NCI-H2107 (cell line): ENCODE results near the gene KIF20A.
A peak's percentile ranks its signal among the peaks of the same experiment; 100 is the strongest.
"Not testable (repeated sequence)": the region's sequence is repeated elsewhere in the genome, so short reads cannot be mapped to it uniquely, and the experiment has no call there.

Experiments
- DNase-seq: peaks from one replicate; lab custom pipeline; 2025; lab: John Stamatoyannopoulos, UW

Gene KIF20A

GRCh38 chr5:138178516-138179276 is at the start of gene KIF20A, which contains the start of gene BRD8:
Gene KIF20A (plus strand): TSS chr5:138179112. CDS start chr5:138179681, 569 bp downstream.
Gene BRD8 (minus strand): TSS chr5:138178630. CDS start chr5:138178614, 16 bp downstream.
- peak; percentile 77 for DNase-seq

- DNase-seq, result no peak
Measured at GRCh38 chr5:138129347-138129746, 49.6 kb upstream of the KIF20A start.

GRCh38 chr5:138132543-138132942 is 46.4 kb upstream of the KIF20A start:
- DNase-seq, result no peak

- peak; percentile 8 for DNase-seq
Measured at GRCh38 chr5:138138949-138139780, 39.7 kb upstream of the KIF20A start, which contains the start of gene NME5. Gene NME5 (minus strand): TSS chr5:138139428. CDS start chr5:138138780, 648 bp downstream.

- DNase-seq, result no peak
Measured at GRCh38 chr5:138139781-138140090, 39.2 kb upstream of the KIF20A start.

- DNase-seq, result no peak
Measured at GRCh38 chr5:138140268-138140667, 38.6 kb upstream of the KIF20A start.

- DNase-seq, result no peak
Measured at GRCh38 chr5:138141734-138142133, 37.2 kb upstream of the KIF20A start.

GRCh38 chr5:138143578-138143977 is 35.3 kb upstream of the KIF20A start:
- DNase-seq, result not testable (repeated sequence)

- DNase-seq, result no peak
Measured at GRCh38 chr5:138148811-138149210, 30.1 kb upstream of the KIF20A start.

GRCh38 chr5:138149530-138149929 is 29.4 kb upstream of the KIF20A start:
- no peak for DNase-seq

GRCh38 chr5:138155977-138156376 is 22.9 kb upstream of the KIF20A start:
- not testable (repeated sequence) for DNase-seq

- DNase-seq, result no peak
Measured at GRCh38 chr5:138157626-138158025, 21.3 kb upstream of the KIF20A start.

- no peak for DNase-seq
Measured at GRCh38 chr5:138159666-138160065, 19.2 kb upstream of the KIF20A start.

GRCh38 chr5:138160706-138161105 is 18.2 kb upstream of the KIF20A start:
- DNase-seq, result no peak

- no peak for DNase-seq
Measured at GRCh38 chr5:138163721-138164120, 15.2 kb upstream of the KIF20A start.

- no peak for DNase-seq
Measured at GRCh38 chr5:138169124-138169523, 9.8 kb upstream of the KIF20A start.

GRCh38 chr5:138170299-138170698 is 8.6 kb upstream of the KIF20A start:
- no peak for DNase-seq

GRCh38 chr5:138177941-138178515 is 884 bp upstream of the KIF20A start:
- DNase-seq, result no peak

GRCh38 chr5:138179277-138179857 is 455 bp downstream of the KIF20A start:
- no peak for DNase-seq

GRCh38 chr5:138180183-138180782 is 1.4 kb downstream of the KIF20A start:
- DNase-seq, result peak; percentile 10

- no peak for DNase-seq
Measured at GRCh38 chr5:138180841-138181240, 1.9 kb downstream of the KIF20A start.

- no peak for DNase-seq
Measured at GRCh38 chr5:138182808-138183207, 3.9 kb downstream of the KIF20A start.
